Panc1 (cell line): ENCODE data around the gene CD8B. TPM values are rescaled to one million over a fixed set of nuclear protein-coding genes. Genes with fewer than 3 reads are reported as not detected.

Experiments used
- ATAC-seq: fragments of 200-7000 bp; cut with Tn5 transposase; 2 replicates; pipeline ENCODE4 v1.9.1; 2020; ENCODE audit warnings: mild to moderate bottlenecking, moderate library complexity
- BruUV-seq: library from RNA; stranded (reverse); fragments of 400-500 nt; replicated peaks from 2 replicates; lab custom pipeline; 2021; lab: Mats Ljungman, UMichigan
- CTCF ChIA-PET: fragments of 300-600 bp; sonication (Branson Sonifier 250); formaldehyde crosslinking; loops from one replicate; lab custom pipeline; 2022; ENCODE audit warnings: antibody characterized with exemption; lab: Charles Lee
- POLR2A ChIA-PET: fragments of 300-600 bp; sonication (Branson Sonifier 250); formaldehyde crosslinking; loops from one replicate; lab custom pipeline; 2022; ENCODE audit warnings: antibody characterized with exemption; lab: Charles Lee
- DNase-seq: peaks from one replicate; pipeline ENCODE4 v3.0.0-alpha.2; 2010; ENCODE audit warnings: low read depth, low spot score
- H3K27ac ChIP-seq: 2 replicates; pipeline ENCODE4 v1.5.1; 2011; ENCODE audit warnings: mild to moderate bottlenecking, low read length, inconsistent platforms
- H3K27me3 ChIP-seq: fragments of 200-500 bp; sonication (Bioruptor generic); 2 replicates; pipeline ENCODE4 v1.6.0; 2014; ENCODE audit warnings: low read length, inconsistent platforms; ENCODE audit not compliant: control insufficient read depth, insufficient read depth
- H3K36me3 ChIP-seq: fragments of 200-500 bp; sonication (Bioruptor generic); 2 replicates; pipeline ENCODE4 v1.5.1; 2014; ENCODE audit warnings: inconsistent platforms, mild to moderate bottlenecking, low read length, moderate library complexity; ENCODE audit not compliant: control insufficient read depth, insufficient read depth
- H3K4me1 ChIP-seq: 2 replicates; pipeline ENCODE4 v1.5.1; 2011; ENCODE audit warnings: inconsistent platforms, mild to moderate bottlenecking, low read length, moderate library complexity; ENCODE audit not compliant: control insufficient read depth, insufficient read depth
- H3K4me3 ChIP-seq, 2 experiments: 2 replicates each; pipeline ENCODE4 v1.5.1; 2011 to 2012; ENCODE audit warnings: low read depth in 2 of 2, low read length in 2 of 2, mild to moderate bottlenecking in 2 of 2, inconsistent platforms in 1 of 2, moderate library complexity in 1 of 2
- H3K9me3 ChIP-seq: fragments of 200-500 bp; sonication (Bioruptor generic); 2 replicates; pipeline ENCODE4 v1.5.1; 2014; ENCODE audit warnings: low read depth, mild to moderate bottlenecking, inconsistent platforms, low read length, moderate library complexity; ENCODE audit not compliant: control insufficient read depth, insufficient read depth
- CTCF ChIP-seq: fragments of 450-650 bp; IDR thresholded peaks from 2 replicates; pipeline ENCODE4 v1.5.1; 2017; ENCODE audit warnings: mild to moderate bottlenecking
- POLR2AphosphoS5 ChIP-seq: IDR thresholded peaks from 2 replicates; pipeline ENCODE4 v1.6.1; 2012; ENCODE audit warnings: mild to moderate bottlenecking, low read depth, low read length, moderate library complexity
- SIN3A ChIP-seq: IDR thresholded peaks from 2 replicates; pipeline ENCODE4 v1.6.1; 2012; ENCODE audit warnings: low read depth, mild to moderate bottlenecking, low read length, moderate library complexity, borderline replicate concordance; ENCODE audit not compliant: insufficient read depth
- TCF7L2 ChIP-seq: IDR thresholded peaks from 2 replicates; pipeline ENCODE4 v1.6.1; 2011; ENCODE audit warnings: mild to moderate bottlenecking, low read depth, low read length, inconsistent platforms
- in situ Hi-C: cut with HindIII; loops from 2 replicates; pipeline ENCODE4 v1.10.0; 2016; ENCODE audit warnings: low sequenced_read_pairs, low pct_unique_long_range_greater_than_20kb
- intact Hi-C: fragments of 100-400 bp; cut with micrococcal nuclease; formaldehyde crosslinking; loops from one replicate; pipeline ENCODE4 v1.10.0; 2022; ENCODE audit not compliant: unreplicated experiment
- total RNA-seq: library from RNA; stranded (reverse); gene quantifications from one replicate; pipeline ENCODE4 v1.2.1, GENCODE V29; 2021; ENCODE audit not compliant: unreplicated experiment
- TF ChIP-seq, protein P1 (sequence below), 2 experiments: IDR thresholded peaks; 2 replicates each; pipeline ENCODE4 v1.6.1; 2011 to 2012; ENCODE audit warnings: low read depth in 2 of 2, control low read depth in 1 of 2, low read length in 1 of 2, mild to moderate bottlenecking in 1 of 2, moderate library complexity in 1 of 2; ENCODE audit not compliant: insufficient read depth in 1 of 2

Gene CD8B
- total RNA-seq, 1 experiment from 2014 or later: not detected

- ATAC-seq: no peak
- ChIA-PET CTCF (interaction anchor here (1.1 kb wide), 1 partner anchor 410 kb away, joined by 3 read pairs; no protein-coding TSS in a partner anchor), POLR2A (no interaction called here)
- Histone ChIP-seq H3K27me3 (no peaks in the 10 kb centered on the region), H3K36me3 (no peaks in the 10 kb centered on the region), H3K4me3 (peak overlapping the region; percentile 63 to 69), H3K9me3 (no peaks in the 10 kb centered on the region), H3K27ac (peak overlapping the region; percentile 68), H3K4me1 (0 out of 2 replicates have a peak, but pooled peaks cover 4% of the 10 kb centered on the region)
- DNase-seq: no peak
- in situ Hi-C loops: no loop called here
- BruUV-seq: no TSS peak
- TF ChIP-seq CTCF (no peak), SIN3A (no peak)
- intact Hi-C loops: no loop called here
These were observed 54.6 kb downstream of the CD8B start for GRCh38 chr2:86807133-86807467.

- in situ Hi-C loops (no loop called here), intact Hi-C loops (no loop called here)
- Histone ChIP-seq H3K9me3 (no peaks in the 10 kb centered on the region), H3K4me1 (0 out of 2 replicates have a peak, but pooled peaks cover 4% of the 10 kb centered on the region), H3K36me3 (no peaks in the 10 kb centered on the region), H3K27ac (no peak overlapping the region), H3K4me3 (no peak overlapping the region), H3K27me3 (no peaks in the 10 kb centered on the region)
- no TSS peak for BruUV-seq
- ChIA-PET POLR2A (no interaction called here), CTCF (no interaction called here)
- no peak for ATAC-seq
- DNase-seq: no peak
- no peak for TF ChIP-seq POLR2AphosphoS5
- no peak for TF ChIP-seq CTCF
- TF ChIP-seq TCF7L2: no peak
- TF ChIP-seq, protein P1, sequence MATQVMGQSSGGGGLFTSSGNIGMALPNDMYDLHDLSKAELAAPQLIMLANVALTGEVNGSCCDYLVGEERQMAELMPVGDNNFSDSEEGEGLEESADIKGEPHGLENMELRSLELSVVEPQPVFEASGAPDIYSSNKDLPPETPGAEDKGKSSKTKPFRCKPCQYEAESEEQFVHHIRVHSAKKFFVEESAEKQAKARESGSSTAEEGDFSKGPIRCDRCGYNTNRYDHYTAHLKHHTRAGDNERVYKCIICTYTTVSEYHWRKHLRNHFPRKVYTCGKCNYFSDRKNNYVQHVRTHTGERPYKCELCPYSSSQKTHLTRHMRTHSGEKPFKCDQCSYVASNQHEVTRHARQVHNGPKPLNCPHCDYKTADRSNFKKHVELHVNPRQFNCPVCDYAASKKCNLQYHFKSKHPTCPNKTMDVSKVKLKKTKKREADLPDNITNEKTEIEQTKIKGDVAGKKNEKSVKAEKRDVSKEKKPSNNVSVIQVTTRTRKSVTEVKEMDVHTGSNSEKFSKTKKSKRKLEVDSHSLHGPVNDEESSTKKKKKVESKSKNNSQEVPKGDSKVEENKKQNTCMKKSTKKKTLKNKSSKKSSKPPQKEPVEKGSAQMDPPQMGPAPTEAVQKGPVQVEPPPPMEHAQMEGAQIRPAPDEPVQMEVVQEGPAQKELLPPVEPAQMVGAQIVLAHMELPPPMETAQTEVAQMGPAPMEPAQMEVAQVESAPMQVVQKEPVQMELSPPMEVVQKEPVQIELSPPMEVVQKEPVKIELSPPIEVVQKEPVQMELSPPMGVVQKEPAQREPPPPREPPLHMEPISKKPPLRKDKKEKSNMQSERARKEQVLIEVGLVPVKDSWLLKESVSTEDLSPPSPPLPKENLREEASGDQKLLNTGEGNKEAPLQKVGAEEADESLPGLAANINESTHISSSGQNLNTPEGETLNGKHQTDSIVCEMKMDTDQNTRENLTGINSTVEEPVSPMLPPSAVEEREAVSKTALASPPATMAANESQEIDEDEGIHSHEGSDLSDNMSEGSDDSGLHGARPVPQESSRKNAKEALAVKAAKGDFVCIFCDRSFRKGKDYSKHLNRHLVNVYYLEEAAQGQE (IDR thresholded peaks at IDR 0.05; ENCODE audit: insufficient read depth in 1 of 2, low read depth in 2 of 2, low read length in 1 of 2): no peak
- no peak for TF ChIP-seq SIN3A
These were observed 55.4 kb downstream of the CD8B start for GRCh38 chr2:86806059-86806857.
